Endothelial cell (in vitro differentiated cells): ENCODE results near the gene ZNF593. TPM values are rescaled to one million over a fixed set of nuclear protein-coding genes. Genes with fewer than 3 reads are reported as not detected.

Experiments used
- DNase-seq: peaks from one replicate; pipeline ENCODE4 v3.0.0; 2021; ENCODE audit warnings: low spot score
- H3K27ac Mint-ChIP-seq: one replicate; pipeline ENCODE4 v1.8.0; 2021; ENCODE audit warnings: mixed read lengths, inconsistent platforms; ENCODE audit not compliant: unreplicated experiment
- H3K27me3 Mint-ChIP-seq: one replicate; pipeline ENCODE4 v1.8.0; 2021; ENCODE audit warnings: mild to moderate bottlenecking, moderate library complexity, mixed read lengths, inconsistent platforms; ENCODE audit not compliant: unreplicated experiment
- H3K36me3 Mint-ChIP-seq: one replicate; pipeline ENCODE4 v1.8.0; 2021; ENCODE audit warnings: mild to moderate bottlenecking, low read depth, mixed read lengths, inconsistent platforms; ENCODE audit not compliant: unreplicated experiment
- H3K4me1 Mint-ChIP-seq: one replicate; pipeline ENCODE4 v1.8.0; 2021; ENCODE audit warnings: mild to moderate bottlenecking, mixed read lengths, inconsistent platforms; ENCODE audit not compliant: unreplicated experiment
- H3K4me3 Mint-ChIP-seq: one replicate; pipeline ENCODE4 v1.8.0; 2021; ENCODE audit warnings: mild to moderate bottlenecking, mixed read lengths, inconsistent platforms; ENCODE audit not compliant: unreplicated experiment
- H3K9me3 Mint-ChIP-seq: one replicate; pipeline ENCODE4 v1.8.0; 2021; ENCODE audit warnings: mixed read lengths, inconsistent platforms; ENCODE audit not compliant: unreplicated experiment
- total RNA-seq: library from RNA; stranded (reverse); fragmentation: NEBNext Ultra II Directional; extraction: Animal tissue kit (Norgen Biotek cat#: 25700); gene quantifications from one replicate; pipeline ENCODE4 v1.2.1, GENCODE V29; 2021; ENCODE audit not compliant: unreplicated experiment
- TF ChIP-seq, protein P1 (sequence below): fragments of 200-600 bp; sonication (generic); IDR thresholded peaks from one replicate; pipeline ENCODE4 v1.5.0; 2021; ENCODE audit warnings: antibody characterized with exemption; ENCODE audit not compliant: unreplicated experiment

The ZNF593 gene
- total RNA-seq, 1 donor from 2014 or later, result 17.9 TPM

DNA sequence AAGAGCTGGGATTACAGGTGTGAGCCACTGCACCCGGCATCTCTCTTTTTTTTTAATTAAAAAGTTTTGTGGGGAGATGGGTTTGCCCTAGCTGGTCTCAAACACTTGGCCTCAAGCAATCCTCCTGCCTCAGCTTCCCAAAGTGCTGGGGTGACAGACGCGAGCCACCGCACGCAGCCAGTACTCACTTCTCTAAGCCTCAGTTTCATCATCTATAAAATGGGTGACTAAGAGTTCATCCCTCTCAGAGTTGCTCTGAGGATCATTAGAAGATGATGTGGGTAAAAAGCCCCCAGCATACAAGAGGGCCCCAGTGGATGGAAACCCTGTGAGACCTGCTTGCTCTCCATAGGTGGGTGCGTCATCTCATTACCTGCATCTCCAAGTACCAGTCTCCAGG lies 18.2 kb downstream of the ZNF593 start:
- H3K9me3 Mint-ChIP-seq, result no peaks in the 10 kb centered on the region
- TF ChIP-seq, protein P1, sequence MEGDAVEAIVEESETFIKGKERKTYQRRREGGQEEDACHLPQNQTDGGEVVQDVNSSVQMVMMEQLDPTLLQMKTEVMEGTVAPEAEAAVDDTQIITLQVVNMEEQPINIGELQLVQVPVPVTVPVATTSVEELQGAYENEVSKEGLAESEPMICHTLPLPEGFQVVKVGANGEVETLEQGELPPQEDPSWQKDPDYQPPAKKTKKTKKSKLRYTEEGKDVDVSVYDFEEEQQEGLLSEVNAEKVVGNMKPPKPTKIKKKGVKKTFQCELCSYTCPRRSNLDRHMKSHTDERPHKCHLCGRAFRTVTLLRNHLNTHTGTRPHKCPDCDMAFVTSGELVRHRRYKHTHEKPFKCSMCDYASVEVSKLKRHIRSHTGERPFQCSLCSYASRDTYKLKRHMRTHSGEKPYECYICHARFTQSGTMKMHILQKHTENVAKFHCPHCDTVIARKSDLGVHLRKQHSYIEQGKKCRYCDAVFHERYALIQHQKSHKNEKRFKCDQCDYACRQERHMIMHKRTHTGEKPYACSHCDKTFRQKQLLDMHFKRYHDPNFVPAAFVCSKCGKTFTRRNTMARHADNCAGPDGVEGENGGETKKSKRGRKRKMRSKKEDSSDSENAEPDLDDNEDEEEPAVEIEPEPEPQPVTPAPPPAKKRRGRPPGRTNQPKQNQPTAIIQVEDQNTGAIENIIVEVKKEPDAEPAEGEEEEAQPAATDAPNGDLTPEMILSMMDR, result no peak
- no peak overlapping the region for H3K27ac Mint-ChIP-seq
- no peak for DNase-seq
- no peaks in the 10 kb centered on the region for H3K27me3 Mint-ChIP-seq
- H3K4me1 Mint-ChIP-seq, result no peaks in the 10 kb centered on the region
- peaks cover 10% of the 10 kb centered on the region for H3K36me3 Mint-ChIP-seq
- no peak overlapping the region for H3K4me3 Mint-ChIP-seq

GRCh38 chr1:26188477-26188876 lies 18.8 kb downstream of the ZNF593 start:
- no peaks in the 10 kb centered on the region for H3K4me1 Mint-ChIP-seq
- no peak overlapping the region for H3K27ac Mint-ChIP-seq
- no peak for DNase-seq
- no peaks in the 10 kb centered on the region for H3K9me3 Mint-ChIP-seq
- no peaks in the 10 kb centered on the region for H3K27me3 Mint-ChIP-seq
- H3K4me3 Mint-ChIP-seq, result no peak overlapping the region
- TF ChIP-seq, protein P1, result no peak
- H3K36me3 Mint-ChIP-seq, result peaks cover 10% of the 10 kb centered on the region

- H3K27ac Mint-ChIP-seq, result no peak overlapping the region
- no peaks in the 10 kb centered on the region for H3K4me1 Mint-ChIP-seq
- H3K27me3 Mint-ChIP-seq, result no peaks in the 10 kb centered on the region
- TF ChIP-seq, protein P1, result no peak
- peak overlapping the region; percentile 54 for H3K4me3 Mint-ChIP-seq
- H3K36me3 Mint-ChIP-seq, result peaks cover 10% of the 10 kb centered on the region
- no peaks in the 10 kb centered on the region for H3K9me3 Mint-ChIP-seq
- DNase-seq, result no peak
These were observed 19.6 kb downstream of the ZNF593 start for GRCh38 chr1:26189331-26189730.

- Mint-ChIP-seq H3K36me3 (peaks cover 10% of the 10 kb centered on the region), H3K4me3 (peak overlapping the region; percentile 54), H3K27ac (no peak overlapping the region), H3K27me3 (no peaks in the 10 kb centered on the region), H3K9me3 (no peaks in the 10 kb centered on the region), H3K4me1 (no peaks in the 10 kb centered on the region)
- DNase-seq, result no peak
- TF ChIP-seq, protein P1, result no peak
These were observed 20.1 kb downstream of the ZNF593 start for GRCh38 chr1:26189751-26190275.

DNA sequence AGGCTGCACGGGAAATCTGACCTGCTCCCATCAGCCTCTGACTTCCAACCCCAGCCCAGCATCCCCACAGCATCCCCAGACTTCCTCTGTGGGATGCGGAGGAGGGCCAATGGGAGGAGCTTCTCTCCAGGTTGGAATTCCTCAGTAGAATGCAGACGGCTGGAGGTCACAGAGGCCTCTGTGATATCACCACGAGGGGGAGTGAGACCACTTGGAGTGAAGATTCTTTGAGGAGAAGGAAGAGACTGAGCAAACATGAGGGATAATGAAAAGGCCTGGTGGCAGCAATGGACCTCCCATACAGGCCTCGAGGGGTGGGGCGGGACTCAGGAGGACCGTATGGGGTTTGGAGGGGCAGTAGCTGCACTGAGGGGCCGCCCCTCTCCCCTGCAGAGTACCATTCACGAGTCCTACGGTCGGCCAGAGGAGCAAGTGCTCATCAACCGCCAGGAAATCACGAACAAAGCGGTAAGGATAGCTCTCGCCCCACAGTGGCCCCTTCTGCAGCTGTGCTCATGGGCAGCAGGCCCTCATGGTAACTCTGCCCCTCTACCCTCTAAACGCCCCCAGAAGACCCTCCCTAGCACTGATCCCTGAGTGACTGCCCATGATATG lies 20.8 kb downstream of the ZNF593 start, which contains the start of gene CATSPER4:
Gene CATSPER4, plus strand, starts transcription at position 230 of the 615 bp plus-strand sequence. Its CDS starts 26 bp downstream, at position 256.
- no peak within 1 kb of the TSS for H3K27ac Mint-ChIP-seq
- no peaks in the 10 kb centered on the region for H3K4me1 Mint-ChIP-seq
- H3K27me3 Mint-ChIP-seq, result no peaks in the 10 kb centered on the region
- TF ChIP-seq, protein P1, result no peak
- H3K36me3 Mint-ChIP-seq, result peaks cover 10% of the 10 kb centered on the region
- H3K9me3 Mint-ChIP-seq, result no peaks in the 10 kb centered on the region
- DNase-seq, result peak; percentile 60
- H3K4me3 Mint-ChIP-seq, result peak within 1 kb of the TSS; percentile 54
